GM21825 (cell line): ENCODE measurements around the gene TMEM201.
"Not testable (repeated sequence)": the region's sequence is repeated elsewhere in the genome, so short reads cannot be mapped to it uniquely, and the experiment has no call there.

ENCODE experiments used
- ATAC-seq: cut with Tn5 transposase; IDR thresholded peaks from one replicate; pipeline ENCODE4 v1.9.1; 2021; ENCODE audit warnings: mild to moderate bottlenecking, moderate library complexity; ENCODE audit not compliant: unreplicated experiment

The TMEM201 gene

GRCh38 chr1:9588551-9589143 is at the start of gene TMEM201:
Gene TMEM201 (plus strand): TSS chr1:9588911. CDS start chr1:9588931, 20 bp downstream.
- peak; percentile 74 for ATAC-seq

DNA sequence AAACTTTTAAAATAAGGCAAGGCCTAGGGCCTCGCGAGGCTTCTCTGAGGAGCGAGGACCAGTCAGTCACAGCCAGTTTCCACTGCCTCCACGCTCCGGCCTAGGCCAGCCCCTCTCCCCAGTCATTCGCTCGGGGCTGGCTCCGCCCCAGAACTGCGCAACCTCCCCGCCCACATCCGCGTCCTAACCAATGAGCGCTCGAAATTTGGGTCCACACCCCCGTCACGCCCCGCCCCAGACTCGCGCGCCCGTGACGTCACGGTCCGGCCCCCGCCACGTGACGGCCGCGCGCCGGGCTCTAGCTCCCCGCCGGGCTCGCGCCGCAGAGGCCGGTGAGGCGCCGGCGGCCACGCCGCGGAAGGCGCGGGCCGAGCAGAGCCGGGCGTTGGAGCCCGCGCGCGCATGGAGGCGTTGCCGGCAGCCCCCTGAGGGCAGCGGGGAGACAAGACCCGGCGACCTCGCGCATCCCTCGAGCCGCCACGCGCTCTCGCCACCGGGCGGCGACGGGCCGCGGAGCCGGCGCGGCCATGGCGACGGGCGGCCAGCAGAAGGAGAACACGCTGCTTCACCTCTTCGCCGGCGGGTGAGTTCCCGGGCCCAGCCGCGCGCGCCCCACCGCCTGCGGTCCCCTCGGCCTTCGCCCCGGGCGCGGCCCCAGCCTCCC is 49.4 kb upstream of the TMEM201 start, which contains the start of gene SLC25A33:
TSS of gene SLC25A33 (plus strand) at position 301 of the 664 bp plus-strand sequence. CDS start at position 528, 227 bp downstream.
- ATAC-seq: peak; percentile 93

DNA sequence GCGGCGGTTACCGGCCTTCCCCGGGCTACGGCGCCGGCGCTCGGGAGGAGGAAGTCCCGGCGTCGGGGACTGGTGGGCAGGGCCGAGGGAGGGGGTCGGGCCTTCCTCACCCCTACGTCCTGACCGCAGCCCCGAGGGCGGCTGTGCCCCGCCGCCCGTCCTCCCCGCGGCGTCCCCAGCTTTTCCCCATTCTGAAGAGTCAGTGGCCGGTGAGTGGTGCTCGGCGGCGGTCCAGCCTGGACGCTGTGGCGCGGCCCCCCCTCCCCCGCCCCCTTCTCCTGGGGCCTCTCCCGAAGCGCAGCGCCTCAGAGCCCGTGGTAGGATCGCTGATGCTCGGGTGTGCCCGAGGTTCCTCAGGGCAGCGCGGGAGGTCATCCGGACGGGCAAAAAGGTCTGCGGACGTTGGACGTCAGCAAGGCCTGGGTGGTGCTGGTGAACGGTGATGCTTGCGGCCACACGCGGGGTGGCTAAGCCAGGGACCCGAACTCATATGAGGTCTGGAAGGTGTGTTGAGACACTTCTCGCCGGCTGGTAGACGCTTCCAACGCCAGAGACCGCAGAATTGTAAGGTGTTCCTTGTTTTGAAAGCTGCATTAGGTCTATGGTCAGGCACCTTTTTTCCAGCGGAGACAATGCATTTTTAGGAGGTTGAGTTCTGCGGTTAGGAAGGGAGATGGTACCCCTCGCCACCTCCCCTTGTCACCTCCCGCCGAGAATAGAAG is 48.7 kb upstream of the TMEM201 start:
- peak; percentile 38 for ATAC-seq

- no peak for ATAC-seq
These were observed 46.3 kb upstream of the TMEM201 start for GRCh38 chr1:9542430-9542829.

GRCh38 chr1:9544926-9545325 is 43.8 kb upstream of the TMEM201 start:
- no peak for ATAC-seq

DNA sequence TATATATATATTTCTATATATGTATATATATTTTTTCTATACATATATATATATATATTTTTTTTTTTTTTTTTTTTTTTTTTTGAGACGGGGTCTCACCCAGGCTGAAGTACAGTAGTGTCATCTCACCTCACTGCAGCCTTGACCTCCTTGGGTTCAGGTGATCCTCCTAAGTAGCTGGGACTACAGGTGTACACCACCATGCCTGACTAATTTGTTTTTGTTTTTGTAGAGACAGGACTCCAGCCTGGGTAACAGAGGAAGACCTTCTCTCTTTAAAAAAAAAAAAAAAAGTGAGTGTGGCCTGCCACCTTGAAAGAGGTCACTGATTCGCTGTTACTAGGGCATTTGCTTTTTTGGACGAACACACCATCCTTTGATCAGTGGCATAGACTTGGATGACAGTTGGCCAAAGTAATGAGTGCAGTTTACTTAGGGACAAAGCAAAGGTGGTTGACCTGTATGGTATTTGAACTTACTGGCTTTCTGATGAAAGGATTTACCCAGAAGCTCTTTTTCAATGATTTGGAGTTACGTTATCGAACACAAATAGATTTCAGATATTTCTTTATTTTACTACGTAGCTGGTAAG is 38.7 kb upstream of the TMEM201 start:
- no peak for ATAC-seq

DNA sequence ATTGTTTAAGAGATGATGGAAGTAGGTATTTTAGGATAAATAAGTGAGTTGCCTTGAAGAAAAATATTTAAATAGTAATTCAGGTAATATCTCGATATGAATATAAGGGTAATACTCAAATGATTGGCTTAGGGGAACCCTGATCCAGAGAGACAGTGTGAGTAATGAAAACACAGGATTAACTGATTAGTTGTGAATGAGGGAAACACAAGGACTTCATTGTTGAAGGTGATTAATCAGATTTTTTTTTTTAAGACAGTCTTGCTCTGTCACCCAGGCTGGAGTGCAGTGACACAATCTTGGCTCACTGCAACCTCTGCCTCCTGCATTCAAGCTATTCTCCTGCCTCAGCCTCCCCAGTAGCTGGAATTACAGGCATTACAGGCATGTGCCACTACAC is 36.7 kb upstream of the TMEM201 start:
- ATAC-seq: no peak

GRCh38 chr1:9553736-9554144 is 35.0 kb upstream of the TMEM201 start:
- no peak for ATAC-seq

- no peak for ATAC-seq
These were observed 32.8 kb upstream of the TMEM201 start for GRCh38 chr1:9555942-9556341.

GRCh38 chr1:9557624-9558023 is 31.1 kb upstream of the TMEM201 start:
- no peak for ATAC-seq

GRCh38 chr1:9558271-9558945 is 30.3 kb upstream of the TMEM201 start:
- no peak for ATAC-seq

- ATAC-seq: no peak
These were observed 29.7 kb upstream of the TMEM201 start for GRCh38 chr1:9558946-9559545.

DNA sequence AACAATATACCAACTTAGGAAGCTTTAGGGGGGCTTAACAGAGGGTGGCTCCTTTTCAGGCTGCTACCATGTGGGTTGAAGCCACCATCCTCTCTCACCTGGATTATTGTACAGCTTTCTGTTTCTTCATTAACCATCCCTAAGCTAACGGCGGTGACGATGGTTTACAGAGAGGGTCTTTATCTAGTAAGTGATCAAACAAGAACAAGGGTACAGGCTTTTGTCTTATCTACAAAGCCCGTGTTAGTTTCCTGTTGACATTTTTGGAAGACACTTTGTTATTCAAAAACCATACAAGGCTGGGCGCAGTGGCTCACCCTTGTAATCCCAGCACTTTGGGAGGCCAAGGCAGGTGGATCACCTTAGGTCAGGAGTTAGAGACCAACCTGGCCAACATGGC is 29.0 kb upstream of the TMEM201 start:
- no peak for ATAC-seq

DNA sequence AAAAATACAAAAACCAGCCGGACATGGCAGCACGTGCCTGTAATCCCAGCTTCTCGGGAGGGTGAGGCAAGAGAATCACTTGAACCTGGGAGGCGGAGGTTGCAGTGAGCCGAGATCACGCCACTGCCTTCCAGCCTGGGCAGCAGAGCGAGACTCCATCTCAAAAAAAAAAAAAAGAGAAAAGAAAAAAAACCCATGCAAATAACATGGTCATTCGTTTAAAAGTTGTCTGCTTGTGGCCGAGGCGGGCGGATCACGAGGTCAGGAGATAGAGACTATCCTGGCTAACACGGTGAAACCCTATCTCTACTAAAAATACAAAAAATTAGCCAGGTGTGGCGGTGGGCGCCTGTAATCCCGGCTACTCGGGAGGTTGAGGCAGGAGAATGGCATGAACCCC is 28.6 kb upstream of the TMEM201 start:
- ATAC-seq: not testable (repeated sequence)

GRCh38 chr1:9561429-9561828 is 27.3 kb upstream of the TMEM201 start:
- ATAC-seq: no peak

DNA sequence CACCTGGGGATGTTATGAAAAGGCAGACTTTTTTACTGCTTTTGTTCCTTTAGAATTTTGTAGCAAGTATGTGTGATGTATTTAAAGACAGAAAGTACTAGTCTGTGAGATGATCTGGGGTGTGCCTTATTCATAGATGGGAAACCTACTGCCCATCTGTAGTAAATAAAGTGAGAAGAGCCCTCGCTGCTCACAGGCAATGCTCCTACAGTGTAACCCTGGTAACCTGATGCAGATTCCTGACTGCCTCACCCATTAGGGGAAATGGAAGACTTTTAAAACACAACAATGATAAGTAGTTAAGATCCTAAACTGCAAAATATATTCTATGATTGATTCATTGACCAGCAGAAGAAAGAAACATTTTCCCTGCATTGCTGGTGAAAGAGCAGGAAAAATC is 19.4 kb upstream of the TMEM201 start:
- ATAC-seq: no peak

GRCh38 chr1:9570886-9571529 is 17.7 kb upstream of the TMEM201 start:
- ATAC-seq: not testable (repeated sequence)

- no peak for ATAC-seq
These were observed 15.0 kb upstream of the TMEM201 start for GRCh38 chr1:9573723-9574122.

DNA sequence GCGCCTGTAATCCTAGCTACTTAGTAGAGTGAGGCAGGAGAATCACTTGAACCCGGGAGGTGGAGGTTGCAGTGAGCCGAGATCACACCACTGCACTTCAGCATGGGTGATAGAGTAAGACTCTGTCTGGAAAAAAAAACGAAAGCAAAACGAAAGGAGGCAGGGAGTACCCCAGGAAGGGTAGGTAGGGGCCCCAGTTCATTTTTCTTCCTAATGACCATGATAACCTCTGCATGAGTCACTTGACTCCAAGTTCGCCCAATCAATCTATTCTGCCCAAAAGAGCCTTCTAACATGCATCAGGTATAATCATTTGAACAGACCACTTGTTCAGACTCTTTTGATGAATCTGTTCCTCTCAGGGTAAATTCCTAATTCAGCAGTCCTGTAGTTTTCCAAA is 13.2 kb upstream of the TMEM201 start:
- no peak for ATAC-seq

- ATAC-seq: no peak
These were observed 11.8 kb upstream of the TMEM201 start for GRCh38 chr1:9576903-9577302.
